Stimulated activated CD4-positive, alpha-beta T cell treated with anti-CD3 and anti-CD28 coated beads, Interleukin-1b, Interleukin-23, amount 100 ng/mL, for 24 hours (primary cell): ENCODE results near the gene SYF2.
"Not testable (repeated sequence)": the region's sequence is repeated elsewhere in the genome, so short reads cannot be mapped to it uniquely, and the experiment has no call there.

Source experiments
- DNase-seq, 4 experiments: peaks; one replicate each; pipeline ENCODE4 v3.0.0-alpha.2; 2020; ENCODE audit warnings: low read depth in 4 of 4, low spot score in 1 of 4

SYF2 gene

DNA sequence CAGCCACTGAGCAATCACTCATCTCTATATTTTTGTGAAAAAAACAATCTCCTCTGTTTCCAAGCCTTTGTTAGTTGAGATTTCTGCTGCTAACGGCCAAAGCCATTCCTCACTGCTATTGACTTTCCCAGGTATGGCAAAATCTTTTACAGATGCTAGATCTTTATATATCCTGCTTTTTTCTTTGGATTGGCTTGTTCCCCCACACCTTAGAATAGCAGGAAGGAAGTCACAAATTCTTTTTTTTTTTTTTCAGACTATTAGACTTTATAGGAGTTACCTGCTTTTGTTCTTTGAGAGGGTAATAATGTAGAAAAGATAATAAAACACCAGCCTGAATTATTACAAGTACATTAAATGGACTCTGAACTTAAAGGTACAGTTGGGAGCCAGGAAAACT lies 24.2 kb downstream of the SYF2 start:
- DNase-seq, result no peak

DNA sequence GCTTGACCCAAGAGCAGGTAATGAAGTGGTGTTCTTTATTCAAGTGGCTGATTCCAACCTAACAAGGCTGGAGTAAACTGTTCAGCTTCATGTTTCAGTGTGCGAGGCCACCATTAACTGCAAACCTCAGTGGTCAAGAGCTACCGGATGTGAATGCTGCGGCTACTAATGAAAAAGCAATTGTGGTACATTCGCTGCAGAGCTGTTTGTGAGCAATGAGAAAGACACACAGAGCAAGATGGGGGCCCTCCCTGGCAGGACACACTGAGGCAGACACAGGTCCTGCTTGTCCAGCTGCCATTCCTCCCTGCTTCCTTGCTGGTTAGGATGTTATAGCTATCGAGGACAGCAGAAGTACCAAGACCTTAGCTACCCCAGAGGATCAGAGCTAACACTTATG lies 26.1 kb downstream of the SYF2 start:
- no peak for DNase-seq

DNA sequence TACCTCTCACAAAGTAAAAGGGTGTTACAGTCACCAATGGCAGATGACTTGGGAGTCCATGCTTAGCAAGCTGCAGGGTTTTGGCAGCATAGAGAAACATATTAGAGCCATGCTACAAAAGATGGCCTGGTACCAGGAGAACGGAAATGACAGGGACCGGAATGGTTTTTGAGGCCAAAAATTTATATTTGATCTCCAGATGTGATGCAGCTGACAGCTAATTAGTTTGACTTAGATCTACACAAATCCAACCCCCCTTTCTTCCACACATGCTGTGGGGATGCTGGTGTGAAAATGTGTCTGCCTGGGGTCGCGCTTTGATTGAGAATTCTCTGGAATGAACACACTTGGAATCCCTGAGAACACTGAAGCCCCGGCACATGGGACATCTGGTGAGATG lies 26.5 kb downstream of the SYF2 start:
- no peak for DNase-seq

DNA sequence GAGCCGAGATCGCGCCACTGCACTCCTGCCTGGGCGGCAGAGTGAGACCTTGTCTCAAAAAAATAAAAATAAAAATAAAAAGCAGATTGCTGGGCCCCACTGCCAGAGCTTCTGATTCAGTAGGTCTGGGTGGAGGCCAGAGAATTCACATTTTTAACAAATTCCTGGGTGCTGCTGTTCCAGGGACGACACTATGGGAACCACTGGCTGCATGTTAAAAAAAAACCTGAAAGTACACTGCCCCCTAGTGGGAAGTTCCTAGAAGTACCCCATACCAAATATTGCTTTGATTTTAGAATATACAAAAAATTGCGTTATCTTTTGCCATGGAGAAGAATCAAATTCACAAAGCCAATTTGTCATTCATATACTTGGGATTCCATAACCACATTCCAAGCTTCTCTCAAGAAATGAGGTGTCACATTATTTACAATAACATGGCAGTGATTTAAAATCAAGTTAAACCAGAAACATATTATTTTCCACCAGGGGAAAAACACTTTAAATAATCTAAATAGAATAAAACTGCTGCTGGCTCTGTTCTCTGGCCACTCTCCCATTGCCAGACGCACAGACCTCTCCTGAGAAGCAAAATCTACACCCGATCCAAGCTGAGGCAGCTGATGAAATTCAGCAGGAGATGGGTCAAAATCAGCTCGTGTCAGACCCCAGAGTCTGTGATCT lies 27.4 kb downstream of the SYF2 start:
- no peak for DNase-seq

DNA sequence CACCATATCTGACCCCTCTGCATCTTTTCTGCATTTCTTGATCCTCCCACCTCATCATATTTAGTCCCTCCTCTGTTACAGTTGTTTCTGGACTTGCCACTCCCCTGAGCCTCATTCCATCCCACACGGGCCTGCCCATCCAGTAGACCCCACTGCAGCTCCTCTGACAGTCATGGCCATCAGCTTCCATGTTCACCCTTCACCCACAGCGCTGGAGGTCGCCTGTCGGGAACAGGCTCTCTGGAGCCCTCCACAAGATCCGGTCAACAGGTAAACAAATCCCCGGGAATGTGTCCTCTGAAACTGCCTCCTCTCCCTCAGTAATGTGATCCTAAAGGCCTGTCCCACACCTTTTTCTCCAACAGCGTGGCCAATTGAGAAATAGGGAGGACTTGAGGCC lies 31.3 kb downstream of the SYF2 start:
- DNase-seq, result no peak

- no peak for DNase-seq
Measured at GRCh38 chr1:25199819-25200620, 32.3 kb downstream of the SYF2 start.

DNA sequence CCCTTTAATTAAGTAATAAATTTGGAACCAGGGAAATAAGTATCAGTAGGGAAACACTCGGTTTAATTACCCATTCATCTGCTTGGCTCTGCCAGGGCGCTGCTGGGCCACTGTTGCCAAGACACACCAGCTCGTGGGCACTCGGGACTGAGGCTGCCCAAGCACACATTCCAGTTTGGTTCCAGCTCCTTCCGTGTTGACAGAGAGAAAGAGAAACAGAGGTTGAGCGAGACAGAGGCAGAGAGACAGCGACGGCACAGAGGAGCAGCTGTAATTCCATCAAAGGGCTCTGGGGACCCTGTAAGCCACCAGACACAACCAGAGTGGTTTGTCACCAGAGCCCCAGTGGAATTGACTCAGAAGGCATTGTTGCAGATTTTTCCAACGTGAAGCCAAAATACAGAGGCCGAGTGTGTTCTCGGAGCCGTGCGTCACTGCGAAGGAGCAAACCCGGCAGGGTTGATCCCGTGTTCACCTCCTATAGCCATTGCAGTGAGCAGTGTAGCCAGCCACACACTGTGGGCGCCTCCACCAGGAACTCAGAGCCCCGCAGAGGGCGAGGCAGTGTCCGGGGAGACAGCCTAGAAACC lies 33.5 kb downstream of the SYF2 start:
- DNase-seq, result no peak

- DNase-seq, result no peak
Measured at GRCh38 chr1:25197982-25198662, 34.2 kb downstream of the SYF2 start.

DNA sequence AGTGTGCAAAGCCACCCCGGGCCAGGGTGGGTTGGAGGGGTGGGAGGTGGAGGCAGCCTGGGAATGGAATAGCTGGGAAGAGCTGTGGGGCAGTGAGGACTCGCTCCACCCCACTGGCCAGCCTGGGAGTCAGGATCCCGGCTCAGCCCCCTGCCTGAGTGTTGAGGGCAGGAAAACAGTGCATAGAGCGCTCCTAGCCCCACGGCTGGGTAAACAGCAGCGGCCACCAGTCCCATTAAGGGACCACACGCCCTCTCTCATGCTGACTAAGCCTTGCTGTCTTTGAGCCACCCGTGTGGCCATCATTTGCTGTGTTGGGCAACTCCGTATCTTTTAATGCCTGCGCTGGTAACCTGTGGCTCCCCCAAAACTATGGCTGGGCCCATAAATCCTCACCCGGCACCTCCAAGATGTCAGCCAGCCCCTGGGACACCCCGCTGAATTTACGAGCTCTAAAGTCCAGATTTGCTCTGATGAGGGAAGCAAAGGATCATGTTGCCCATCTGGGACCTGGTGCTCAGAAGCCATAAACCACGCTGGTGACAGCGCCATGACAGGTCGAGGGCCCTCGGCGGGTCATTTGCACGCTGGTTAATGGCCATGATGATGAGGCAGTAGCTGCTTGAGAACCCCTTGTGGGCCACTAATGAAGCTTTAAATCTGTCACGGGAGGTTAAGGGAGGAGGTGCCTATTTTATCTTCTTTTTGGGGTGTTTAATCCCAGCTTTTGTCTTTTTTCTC lies 34.9 kb downstream of the SYF2 start:
- DNase-seq, result no peak

- no peak for DNase-seq
Measured at GRCh38 chr1:25196830-25197229, 35.5 kb downstream of the SYF2 start.

DNA sequence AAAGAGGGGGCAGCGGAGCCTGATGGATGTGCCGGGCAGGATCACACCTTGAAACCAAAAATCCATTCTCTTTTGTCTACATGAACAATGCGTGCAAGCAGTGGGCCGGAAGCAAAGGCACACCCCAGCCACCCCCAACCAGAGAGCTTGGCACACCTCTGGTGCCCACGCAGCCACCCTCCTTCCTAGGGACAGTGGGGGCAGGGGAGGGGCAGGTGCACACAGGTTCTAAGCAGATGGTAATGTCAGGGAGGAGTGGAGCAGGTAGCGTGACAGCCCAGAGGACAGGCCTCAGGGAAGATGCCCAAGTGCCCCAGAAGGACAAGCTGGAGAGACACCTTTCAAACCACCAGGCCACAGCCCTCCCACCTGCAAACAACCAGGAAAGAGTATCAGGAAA lies 36.5 kb downstream of the SYF2 start:
- no peak for DNase-seq

- DNase-seq, result no peak
Measured at GRCh38 chr1:25194572-25195020, 37.7 kb downstream of the SYF2 start.

DNA sequence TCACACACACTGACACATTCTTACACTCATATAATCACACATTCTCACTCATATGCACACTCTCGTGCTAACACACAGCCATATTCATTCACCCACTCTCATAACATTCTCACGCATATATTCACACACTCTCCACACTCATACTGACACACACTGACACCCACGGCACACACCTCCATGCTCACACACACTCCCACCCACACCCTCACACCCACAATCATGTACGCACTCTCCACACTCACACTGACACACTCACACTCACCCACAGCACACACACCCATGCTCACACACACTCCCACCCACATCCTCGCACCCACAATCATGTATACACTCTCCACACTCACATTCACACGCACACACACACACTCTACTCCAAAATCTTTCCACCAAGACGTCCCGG lies 38.2 kb downstream of the SYF2 start:
- no peak for DNase-seq

- DNase-seq, result no peak
Measured at GRCh38 chr1:25193229-25193628, 39.1 kb downstream of the SYF2 start.

GRCh38 chr1:25192154-25192553 lies 40.1 kb downstream of the SYF2 start:
- no peak for DNase-seq

DNA sequence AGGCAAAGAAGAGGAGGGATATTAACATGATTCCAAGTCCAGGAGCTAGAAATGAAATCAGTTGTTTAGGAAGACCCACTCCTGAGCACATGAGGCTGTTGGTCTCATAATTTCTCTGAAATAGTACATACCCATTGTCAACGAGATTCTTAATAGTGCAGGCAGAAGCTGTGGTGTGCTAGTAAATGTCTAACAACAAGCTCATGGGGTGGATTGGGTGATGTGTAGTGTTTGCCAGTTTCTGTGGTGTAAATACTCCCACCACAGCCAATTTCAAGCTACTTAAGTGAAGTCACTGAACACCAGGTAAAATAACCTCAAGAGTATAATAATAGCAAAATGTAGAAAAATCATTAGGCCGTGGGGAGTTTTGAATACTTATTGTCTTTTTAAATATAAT lies 42.0 kb downstream of the SYF2 start:
- DNase-seq, result no peak

DNA sequence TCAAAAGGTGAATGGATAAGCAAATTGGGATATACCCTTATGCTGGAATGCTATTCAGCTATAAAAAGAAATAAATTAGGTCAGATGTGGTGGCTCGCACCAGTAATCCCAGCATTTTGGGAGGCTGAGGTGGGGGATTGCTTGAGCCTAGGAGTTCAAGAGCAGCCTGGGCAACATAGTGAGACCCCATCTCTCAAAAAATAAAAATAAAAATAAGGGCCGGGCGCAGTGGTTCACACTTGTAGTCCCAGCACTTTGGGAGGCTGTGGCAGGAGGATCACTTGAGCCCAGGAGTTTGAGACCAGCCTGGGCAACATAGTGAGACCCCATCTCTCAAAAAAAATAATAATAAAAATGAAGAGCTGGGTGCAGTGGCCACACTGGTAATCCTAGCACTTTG lies 44.4 kb downstream of the SYF2 start:
- DNase-seq, result not testable (repeated sequence)

GRCh38 chr1:25187077-25187476 lies 45.2 kb downstream of the SYF2 start:
- no peak for DNase-seq

DNA sequence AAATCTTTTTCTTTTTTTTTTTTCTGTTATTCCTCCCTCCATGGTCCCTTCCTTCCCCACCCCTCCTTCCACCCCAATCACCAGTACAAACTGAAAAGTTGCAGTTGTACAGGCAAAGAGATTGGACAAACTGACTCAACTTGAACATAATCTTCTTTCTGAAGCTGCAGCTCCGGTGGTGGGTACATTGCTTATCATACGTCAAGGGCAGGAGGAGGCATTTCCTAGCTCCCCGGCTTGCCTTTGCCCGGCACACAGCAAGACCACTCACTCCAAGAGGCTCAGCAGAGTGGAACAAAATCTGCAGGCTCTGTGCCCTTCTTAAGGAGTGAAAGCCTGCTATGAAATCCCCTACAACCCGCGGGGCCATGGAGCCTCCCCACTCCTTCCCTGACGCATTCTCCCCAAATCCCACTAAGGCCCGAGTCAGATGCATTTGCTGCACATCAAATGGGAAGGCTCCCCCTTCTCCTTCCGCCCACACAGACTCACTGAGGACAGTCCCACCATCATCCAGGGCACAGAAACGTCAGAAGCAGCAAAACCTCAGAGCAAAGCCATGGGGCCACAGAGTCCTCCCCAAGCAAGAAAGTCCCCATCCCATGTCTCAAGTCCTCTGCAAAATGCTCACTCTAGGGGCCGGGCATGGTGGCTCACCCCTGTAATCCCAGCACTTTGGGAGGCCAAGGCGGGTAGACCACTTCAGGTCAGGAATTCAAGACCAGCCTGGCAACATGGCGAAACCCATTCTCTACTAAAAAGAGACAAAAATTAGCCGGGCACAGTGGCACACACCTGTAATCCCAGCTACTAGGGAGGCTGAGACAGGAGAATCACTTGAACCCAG lies 45.9 kb downstream of the SYF2 start:
- no peak for DNase-seq
